ENCODE results near the gene FBXL7. TPM values are rescaled to one million over a fixed set of nuclear protein-coding genes. Genes with fewer than 3 reads are reported as not detected.

FBXL7 gene
- total and polyA plus RNA-seq, 9 of the 15 experiments (the other 6 are each of a cell fraction or from before 2014, with no cell fraction given): 0.04 to 0.08 TPM; not detected in 7

DNA sequence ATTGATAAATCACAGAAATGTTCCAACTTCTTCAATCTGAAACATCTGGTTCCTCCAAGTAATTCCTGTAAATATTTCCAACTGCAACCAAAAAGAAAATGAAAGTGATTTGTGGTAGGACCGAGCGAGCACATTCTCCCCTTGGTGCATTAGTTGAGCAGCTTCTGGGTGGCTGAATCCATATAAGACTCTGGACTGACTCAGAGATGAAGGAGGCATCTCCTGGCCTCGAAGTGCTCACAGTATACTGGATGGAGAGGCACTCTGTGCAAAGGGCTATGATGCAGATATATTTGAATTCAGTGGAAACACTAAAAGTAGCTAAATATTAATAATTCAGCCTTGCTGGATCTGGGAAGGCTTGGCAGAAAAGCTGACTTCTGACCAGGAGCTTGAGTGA, 414.7 kb downstream of the FBXL7 start:
- WGBS (ENCODE audit: insufficient coverage, low coverage, missing lambda C conversion rate): 0% methylated on average over 3 of the region's 3 CpGs
- TF ChIP-seq FOXA1 (IDR thresholded peaks at IDR 0.05; ENCODE audit: borderline replicate concordance) (no peak), ZNF584 (CRISPR knock-in tag; IDR thresholded peaks at IDR 0.05; ENCODE audit: low read depth) (no peak), CHD1 (IDR thresholded peaks at IDR 0.05; ENCODE audit: low read length) (no peak), ETV1 (tag; conservative IDR thresholded peaks at IDR 0.05; ENCODE audit: low read depth) (no peak), ZNF431 (CRISPR knock-in tag; IDR thresholded peaks at IDR 0.05) (no peak), STAT5A (IDR thresholded peaks at IDR 0.05; ENCODE audit: borderline replicate concordance, low read length) (no peak), ZNF740 (CRISPR knock-in tag; IDR thresholded peaks at IDR 0.05) (no peak), ZNF740 (tag; IDR thresholded peaks at IDR 0.05) (no peak), YY1 (IDR thresholded peaks at IDR 0.05; ENCODE audit: borderline replicate concordance in 1 of 3, control insufficient read depth in 1 of 3, extremely low read depth in 1 of 3, insufficient read depth in 3 of 3, insufficient read length in 1 of 3, insufficient replicate concordance in 2 of 3, low read depth in 1 of 3, low read length in 2 of 3) (no peak), DNMT1 (IDR thresholded peaks at IDR 0.05) (no peak), ZNF197 (CRISPR knock-in tag; IDR thresholded peaks at IDR 0.05; ENCODE audit: low read depth) (no peak), MEIS2 (IDR thresholded peaks at IDR 0.05; ENCODE audit: partially characterized antibody) (no peak), TBP (optimal IDR thresholded peaks at IDR 0.05; ENCODE audit: low read depth, low read length) (no peak), ZNF3 (CRISPR knock-in tag; IDR thresholded peaks at IDR 0.05) (no peak), SPI1 (IDR thresholded peaks at IDR 0.05; ENCODE audit: borderline replicate concordance, low read depth, low read length) (no peak), RHOXF2B (CRISPR knock-in tag; conservative IDR thresholded peaks at IDR 0.05) (no peak), ZNF316 (IDR thresholded peaks at IDR 0.05) (no peak)
- TF ChIP-seq, protein P1, sequence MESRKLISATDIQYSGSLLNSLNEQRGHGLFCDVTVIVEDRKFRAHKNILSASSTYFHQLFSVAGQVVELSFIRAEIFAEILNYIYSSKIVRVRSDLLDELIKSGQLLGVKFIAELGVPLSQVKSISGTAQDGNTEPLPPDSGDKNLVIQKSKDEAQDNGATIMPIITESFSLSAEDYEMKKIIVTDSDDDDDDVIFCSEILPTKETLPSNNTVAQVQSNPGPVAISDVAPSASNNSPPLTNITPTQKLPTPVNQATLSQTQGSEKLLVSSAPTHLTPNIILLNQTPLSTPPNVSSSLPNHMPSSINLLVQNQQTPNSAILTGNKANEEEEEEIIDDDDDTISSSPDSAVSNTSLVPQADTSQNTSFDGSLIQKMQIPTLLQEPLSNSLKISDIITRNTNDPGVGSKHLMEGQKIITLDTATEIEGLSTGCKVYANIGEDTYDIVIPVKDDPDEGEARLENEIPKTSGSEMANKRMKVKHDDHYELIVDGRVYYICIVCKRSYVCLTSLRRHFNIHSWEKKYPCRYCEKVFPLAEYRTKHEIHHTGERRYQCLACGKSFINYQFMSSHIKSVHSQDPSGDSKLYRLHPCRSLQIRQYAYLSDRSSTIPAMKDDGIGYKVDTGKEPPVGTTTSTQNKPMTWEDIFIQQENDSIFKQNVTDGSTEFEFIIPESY (CRISPR knock-in tag; IDR thresholded peaks at IDR 0.05): no peak
- FAIRE-seq (no peak), ATAC-seq (no peak), DNase-seq (ENCODE audit: extremely low read depth in 1 of 4, low spot score in 3 of 4) (no peak)
- BruUV-seq (replicated peaks): no TSS peak
- Histone ChIP-seq H3K27ac (ENCODE audit: extremely low read depth, low read depth, low read length) (no peak overlapping the region), H3K36me3 (ENCODE audit: control insufficient read depth, insufficient read depth, low read length) (no peaks in the 10 kb centered on the region), H3K4me2 (ENCODE audit: insufficient read depth, low read length) (no peak overlapping the region), H3K9ac (ENCODE audit: insufficient read depth in 1 of 2, low read depth in 2 of 2, low read length in 2 of 2) (no peak overlapping the region), H2AFZ (ENCODE audit: low read depth, low read length) (no peak overlapping the region), H3K4me3 (no peak overlapping the region), H3K27me3 (ENCODE audit: control insufficient read depth in 2 of 2, insufficient read depth in 2 of 2, low read length in 2 of 2) (no peaks in the 10 kb centered on the region), H3K9me1 (ENCODE audit: control insufficient read depth, insufficient read depth, low read length) (no peaks in the 10 kb centered on the region), H3K4me1 (replicated peaks in 1 of 2; ENCODE audit: control insufficient read depth in 2 of 2, insufficient read depth in 2 of 2, low read length in 2 of 2) (no peaks in the 10 kb centered on the region), H4K20me1 (replicated peaks; ENCODE audit: control insufficient read depth, insufficient read depth, low read length) (no peaks in the 10 kb centered on the region), H3K9me3 (replicated peaks; ENCODE audit: control insufficient read depth, insufficient read depth, low read depth, low read length) (no peaks in the 10 kb centered on the region), H3K79me2 (ENCODE audit: control insufficient read depth, insufficient read depth, low read length) (no peaks in the 10 kb centered on the region)
- in situ Hi-C loops (cut with MboI) (no loop called here), intact Hi-C loops (cut with micrococcal nuclease) (no loop called here)
- POLR2A ChIA-PET: no interaction called here
- CTCF ChIA-PET (ENCODE audit: low intra/inter-chr PET ratio): no interaction called here

All from K562 (cell line).